Psoas muscle (tissue), 8 donors: Measurements from ENCODE around the gene SDCCAG8. TPM values are rescaled to one million over a fixed set of nuclear protein-coding genes. Genes with fewer than 3 reads are reported as not detected.

Source experiments
- ATAC-seq, 4 donors: fragments of 200-7000 bp; cut with Tn5 transposase; one replicate each; pipeline ENCODE4 v1.9.1; 2020; ENCODE audit warnings: moderate library complexity in 3 of 4, mild to moderate bottlenecking in 2 of 4
- DNase-seq, 2 donors: peaks; one replicate each; pipeline ENCODE4 v3.0.0-alpha.2; 2020
- H3K27ac ChIP-seq: fragments of 200-600 bp; one replicate; pipeline ENCODE4 v1.8.0; 2022
- H3K27me3 ChIP-seq, 3 donors: fragments of 200-600 bp in 1 of 3; one replicate each; pipeline versions ENCODE4 v1.6.1 to v1.8.0; 2013 to 2022; ENCODE audit warnings: low read length in 2 of 3, mild to moderate bottlenecking in 2 of 3, moderate library complexity in 1 of 3; ENCODE audit not compliant: insufficient read depth in 3 of 3
- H3K36me3 ChIP-seq, 2 donors: fragments of 200-600 bp in 1 of 2; one replicate each; pipeline versions ENCODE4 v1.6.1 to v1.8.0; 2013 to 2022; ENCODE audit warnings: low read depth in 1 of 2, mild to moderate bottlenecking in 1 of 2, moderate library complexity in 1 of 2; ENCODE audit not compliant: insufficient read depth in 1 of 2
- H3K4me1 ChIP-seq: fragments of 200-600 bp; one replicate; pipeline ENCODE4 v1.8.0; 2022
- H3K4me3 ChIP-seq: fragments of 200-600 bp; one replicate; pipeline ENCODE4 v1.8.0; 2022; ENCODE audit warnings: mild to moderate bottlenecking
- H3K9me3 ChIP-seq: fragments of 200-600 bp; one replicate; pipeline ENCODE4 v1.8.0; 2022
- WGBS, 3 donors: extraction: QIAGEN DNeasy Blood & Tissue Kit; methylation state at CpG; one replicate each; pipeline versions ENCODE4 v1.1.6 to v1.1.7; 2013; 5-methylcytosine and 5-hydroxymethylcytosine counted together
- intact Hi-C, 2 donors: fragments of 100-400 bp; cut with DNase I; formaldehyde crosslinking; loops; one replicate each; pipeline versions ENCODE4 v1.11.0 to v1.14.2; 2022
- polyA plus RNA-seq, 3 donors: library from polyadenylated mRNA; stranded (reverse); fragments of 200-250 nt; gene quantifications; one replicate each; pipeline ENCODE4 v1.2.3, GENCODE V29; 2013
- total RNA-seq, 4 donors: library from RNA; stranded (reverse); fragmentation: NEBNext Ultra II Directional in 2 of 4; extraction: Animal tissue kit (Norgen Biotek cat#: 25700) in 2 of 4; gene quantifications; one replicate each; pipeline versions ENCODE4 v1.2.1 to v1.2.4, GENCODE V29; 2021 to 2023
- TF ChIP-seq, protein P1 (sequence below): fragments of 200-600 bp; IDR thresholded peaks from one replicate; pipeline ENCODE4 v1.8.0; 2022; ENCODE audit warnings: antibody characterized with exemption
- donor health status: healthy with polysubstance abuse.
- donor health status: DM: no; HTN: no; CAD: no; lungs with moderate emphysema.
- donor health status: Bipolar disorder and iron deficiency.
- donor health status: healthy.
- donor health status: DM: yes; HTN: yes; CAD: no.
- donor health status: DM: no; HTN: no; CAD: no.
- donor health status: DM: no; HTN: no; CAD: no.
- donor health status: DM: yes; HTN: yes; CAD: no.

The SDCCAG8 gene
- total and polyA plus RNA-seq, 7 donors = 6.4 to 27.6 (median 20.9) TPM

GRCh38 chr1:243313635-243314536 lies 58.0 kb downstream of the SDCCAG8 start:
- no peak overlapping the region for H3K27ac ChIP-seq
- TF ChIP-seq, protein P1, sequence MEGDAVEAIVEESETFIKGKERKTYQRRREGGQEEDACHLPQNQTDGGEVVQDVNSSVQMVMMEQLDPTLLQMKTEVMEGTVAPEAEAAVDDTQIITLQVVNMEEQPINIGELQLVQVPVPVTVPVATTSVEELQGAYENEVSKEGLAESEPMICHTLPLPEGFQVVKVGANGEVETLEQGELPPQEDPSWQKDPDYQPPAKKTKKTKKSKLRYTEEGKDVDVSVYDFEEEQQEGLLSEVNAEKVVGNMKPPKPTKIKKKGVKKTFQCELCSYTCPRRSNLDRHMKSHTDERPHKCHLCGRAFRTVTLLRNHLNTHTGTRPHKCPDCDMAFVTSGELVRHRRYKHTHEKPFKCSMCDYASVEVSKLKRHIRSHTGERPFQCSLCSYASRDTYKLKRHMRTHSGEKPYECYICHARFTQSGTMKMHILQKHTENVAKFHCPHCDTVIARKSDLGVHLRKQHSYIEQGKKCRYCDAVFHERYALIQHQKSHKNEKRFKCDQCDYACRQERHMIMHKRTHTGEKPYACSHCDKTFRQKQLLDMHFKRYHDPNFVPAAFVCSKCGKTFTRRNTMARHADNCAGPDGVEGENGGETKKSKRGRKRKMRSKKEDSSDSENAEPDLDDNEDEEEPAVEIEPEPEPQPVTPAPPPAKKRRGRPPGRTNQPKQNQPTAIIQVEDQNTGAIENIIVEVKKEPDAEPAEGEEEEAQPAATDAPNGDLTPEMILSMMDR = no peak
- no peak overlapping the region for H3K4me3 ChIP-seq
- ATAC-seq = no peak
- intact Hi-C loops = no loop called here
- DNase-seq = no peak
- no peaks in the 10 kb centered on the region for H3K9me3 ChIP-seq
- WGBS, 3 donors = 81 to 84% (median 81%) methylated on average over 6 of the region's 6 CpGs
- H3K36me3 ChIP-seq = peaks cover under 1 to 41% of the 10 kb centered on the region in 2 donors
- H3K4me1 ChIP-seq = no peaks in the 10 kb centered on the region
- no peaks in the 10 kb centered on the region for H3K27me3 ChIP-seq

DNA sequence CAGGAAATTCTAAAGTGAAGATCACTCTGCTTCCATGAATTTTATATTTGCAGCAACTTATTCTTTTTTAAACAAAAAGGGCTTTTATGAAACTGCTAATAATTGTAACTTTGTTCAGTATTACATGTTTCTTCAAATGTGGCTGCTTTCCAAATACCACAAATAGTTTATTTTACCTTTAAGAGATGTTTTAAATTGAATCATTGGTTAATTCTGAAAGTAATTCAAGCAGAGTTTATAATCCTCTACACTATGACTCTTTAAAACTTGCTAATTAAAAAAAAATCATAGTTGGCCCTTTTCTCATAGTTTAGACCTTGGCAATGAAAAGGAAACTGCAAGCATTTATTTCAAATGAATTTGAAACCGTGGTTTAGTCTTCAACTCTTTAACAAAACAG lies 59.6 kb downstream of the SDCCAG8 start:
- ATAC-seq (no peak), DNase-seq (no peak)
- H3K4me3 ChIP-seq = no peak overlapping the region
- intact Hi-C loops = no loop called here
- no peaks in the 10 kb centered on the region for H3K27me3 ChIP-seq
- WGBS, 3 donors = 36 to 42% (median 37%) methylated on average over 1 of the region's 1 CpG
- H3K4me1 ChIP-seq = no peaks in the 10 kb centered on the region
- H3K27ac ChIP-seq = no peak overlapping the region
- H3K36me3 ChIP-seq = peaks cover 0 to 35% of the 10 kb centered on the region in 2 donors
- no peaks in the 10 kb centered on the region for H3K9me3 ChIP-seq
- TF ChIP-seq, protein P1 = no peak

DNA sequence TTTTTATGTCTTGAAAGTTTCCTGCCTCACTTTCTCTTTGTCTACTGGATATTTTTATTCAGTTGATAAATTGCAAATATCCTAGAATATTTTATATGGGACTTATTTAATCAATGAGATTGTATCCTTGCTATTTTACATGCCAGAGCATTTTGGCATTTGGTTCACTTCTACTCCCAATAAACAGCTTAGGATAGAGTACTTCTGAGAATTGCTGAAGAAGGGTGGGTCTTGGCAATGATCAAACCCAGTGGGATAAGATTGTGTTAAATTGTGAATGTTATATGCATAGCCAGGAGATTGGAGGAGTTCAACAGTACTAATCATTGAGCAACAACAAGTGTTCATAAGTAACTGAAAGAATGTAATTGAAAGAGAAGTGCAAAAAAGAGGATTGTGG lies 60.1 kb downstream of the SDCCAG8 start:
- no peak overlapping the region for H3K4me3 ChIP-seq
- H3K27me3 ChIP-seq = no peaks in the 10 kb centered on the region
- DNase-seq (no peak), ATAC-seq (no peak)
- no peaks in the 10 kb centered on the region for H3K9me3 ChIP-seq
- H3K27ac ChIP-seq = no peak overlapping the region
- intact Hi-C loops = no loop called here
- peaks cover 0 to 35% of the 10 kb centered on the region in 2 donors for H3K36me3 ChIP-seq
- H3K4me1 ChIP-seq = no peaks in the 10 kb centered on the region
- TF ChIP-seq, protein P1 = no peak

- no peaks in the 10 kb centered on the region for H3K27me3 ChIP-seq
- DNase-seq (no peak), ATAC-seq (no peak)
- H3K27ac ChIP-seq = no peak overlapping the region
- H3K4me3 ChIP-seq = no peak overlapping the region
- H3K9me3 ChIP-seq = no peaks in the 10 kb centered on the region
- no peaks in the 10 kb centered on the region for H3K4me1 ChIP-seq
- 61 to 65% (median 62%) methylated on average over 12 of the region's 12 CpGs for WGBS, 3 donors
- H3K36me3 ChIP-seq = peaks cover 0 to 35% of the 10 kb centered on the region in 2 donors
- intact Hi-C loops = no loop called here
- TF ChIP-seq, protein P1 = no peak
Observed at GRCh38 chr1:243316366-243316989, 60.6 kb downstream of the SDCCAG8 start.
